Endothelial cell of umbilical vein (primary cell): Measurements from ENCODE around the gene KAT8. TPM values are rescaled to one million over a fixed set of nuclear protein-coding genes. Genes with fewer than 3 reads are reported as not detected.

Experiments
- BruUV-seq: library from RNA; stranded (reverse); fragments of 400-500 nt; replicated peaks from 2 replicates; lab custom pipeline; 2021; lab: Mats Ljungman, UMichigan
- CTCF ChIA-PET: fragments of 300-600, 350-600 bp; sonication (Branson Sonifier 250); formaldehyde crosslinking; loops from one replicate; lab custom pipeline; 2021; ENCODE audit warnings: antibody characterized with exemption, inconsistent platforms; lab: Charles Lee
- POLR2A ChIA-PET: fragments of 300-600, 350-600 bp; sonication (Branson Sonifier 250); formaldehyde crosslinking; loops from one replicate; lab custom pipeline; 2021; ENCODE audit warnings: antibody characterized with exemption, inconsistent platforms; lab: Charles Lee
- DNase-seq: peaks from one replicate; pipeline ENCODE4 v3.0.0-alpha.2; 2011; ENCODE audit warnings: low read depth, low spot score
- FAIRE-seq: peaks from 2 replicates; lab custom pipeline; 2011; peaks lifted over from hg19 to GRCh38; lab: Jason Lieb, UNC
- H2AFZ ChIP-seq: 2 replicates; pipeline ENCODE4 v1.6.0; 2012; ENCODE audit warnings: low read depth, low read length, control low read depth, inconsistent platforms
- H3K27ac ChIP-seq: 2 replicates; pipeline ENCODE4 v1.5.1; 2011; ENCODE audit warnings: low read depth, mild to moderate bottlenecking, control low read depth, low read length, moderate library complexity; ENCODE audit not compliant: insufficient read depth
- H3K27me3 ChIP-seq, 2 experiments: 2 replicates each; pipeline versions ENCODE4 v1.6.0 to v1.6.1; 2011; ENCODE audit warnings: low read length in 2 of 2, mixed read lengths in 1 of 2; ENCODE audit not compliant: control insufficient read depth in 2 of 2, insufficient read depth in 2 of 2
- H3K36me3 ChIP-seq, 2 experiments: 2 replicates in 1 of 2; 3 replicates in 1 of 2; pipeline ENCODE4 v1.5.1; 2011; ENCODE audit warnings: low read length in 2 of 2, mild to moderate bottlenecking in 1 of 2, moderate library complexity in 1 of 2; ENCODE audit not compliant: control insufficient read depth in 2 of 2, insufficient read depth in 2 of 2; ENCODE audit errors: extremely low read depth in 1 of 2
- H3K4me1 ChIP-seq: 3 replicates; pipeline ENCODE4 v1.5.1; 2011; ENCODE audit warnings: mild to moderate bottlenecking, low read length; ENCODE audit not compliant: control insufficient read depth, insufficient read depth; ENCODE audit errors: extremely low read depth
- H3K4me2 ChIP-seq: 2 replicates; pipeline ENCODE4 v1.6.1; 2011; ENCODE audit warnings: low read length, control low read depth, mixed read lengths; ENCODE audit not compliant: insufficient read depth
- H3K4me3 ChIP-seq, 3 experiments: fragments of 200-600 bp in 1 of 3; sonication (generic), shearing (Covaris generic) in 1 of 3; replicated peaks in 1 of 3; 2 replicates each; pipeline ENCODE4 v1.5.1; 2011 to 2016; ENCODE audit warnings: control low read depth in 3 of 3, low read length in 3 of 3, mild to moderate bottlenecking in 2 of 3, inconsistent platforms in 1 of 3, low read depth in 1 of 3, moderate library complexity in 1 of 3; ENCODE audit not compliant: insufficient read depth in 1 of 3
- H3K79me2 ChIP-seq: 2 replicates; pipeline ENCODE4 v1.6.0; 2012; ENCODE audit warnings: low read length, inconsistent platforms; ENCODE audit not compliant: control insufficient read depth, insufficient read depth
- H3K9ac ChIP-seq: replicated peaks from 2 replicates; pipeline ENCODE3; 2011; ENCODE audit warnings: low read length, control low read depth; ENCODE audit not compliant: insufficient read depth; ENCODE audit errors: extremely low read depth
- H3K9me1 ChIP-seq: replicated peaks from 3 replicates; pipeline ENCODE4 v1.6.0; 2011; ENCODE audit warnings: mild to moderate bottlenecking, low read length; ENCODE audit not compliant: control insufficient read depth, insufficient read depth; ENCODE audit errors: extremely low read depth
- H3K9me3 ChIP-seq: replicated peaks from 2 replicates; pipeline ENCODE4 v1.5.1; 2012; ENCODE audit warnings: low read length, inconsistent platforms; ENCODE audit not compliant: control insufficient read depth, insufficient read depth
- H4K20me1 ChIP-seq: replicated peaks from 2 replicates; pipeline ENCODE3; 2011; ENCODE audit warnings: mild to moderate bottlenecking, low read length; ENCODE audit not compliant: control insufficient read depth, insufficient read depth; ENCODE audit errors: extremely low read depth
- CTCF ChIP-seq, 2 donors: IDR thresholded peaks; 1 replicate in 1 of 2; 2 replicates in 1 of 2; pipeline ENCODE4 v1.5.1; 2011; ENCODE audit warnings: low read length in 2 of 2, mild to moderate bottlenecking in 2 of 2, moderate library complexity in 2 of 2, control low read depth in 1 of 2, inconsistent platforms in 1 of 2, low read depth in 1 of 2; ENCODE audit not compliant: insufficient read depth in 1 of 2; ENCODE audit errors: extremely low read depth in 1 of 2
- EZH2 ChIP-seq: IDR thresholded peaks from 2 replicates; pipeline ENCODE4 v1.6.1; 2012; ENCODE audit warnings: borderline replicate concordance, low read depth, mild to moderate bottlenecking, moderate library complexity, low read length, inconsistent platforms; ENCODE audit not compliant: severe bottlenecking
- FOS ChIP-seq: IDR thresholded peaks from 2 replicates; pipeline ENCODE4 v1.6.1; 2011; ENCODE audit warnings: mild to moderate bottlenecking, low read length, moderate library complexity, borderline replicate concordance; ENCODE audit not compliant: insufficient read depth
- GATA2 ChIP-seq: IDR thresholded peaks from 2 replicates; pipeline ENCODE4 v1.7.0; 2011; ENCODE audit warnings: low read depth, mild to moderate bottlenecking, moderate library complexity, mixed read lengths, low read length; ENCODE audit not compliant: insufficient read length, insufficient read depth
- JUN ChIP-seq: IDR thresholded peaks from 2 replicates; pipeline ENCODE4 v1.6.1; 2011; ENCODE audit warnings: borderline replicate concordance, low read depth; ENCODE audit not compliant: insufficient read length, insufficient read depth
- MAX ChIP-seq: IDR thresholded peaks from 2 replicates; pipeline ENCODE4 v1.6.1; 2011; ENCODE audit not compliant: insufficient read depth, insufficient read length
- MYC ChIP-seq: IDR thresholded peaks from one replicate; pipeline ENCODE4 v1.6.1; 2011; ENCODE audit warnings: mild to moderate bottlenecking, low read depth, low read length
- POLR2A ChIP-seq: IDR thresholded peaks from 2 replicates; pipeline ENCODE4 v1.6.1; 2012; ENCODE audit warnings: low read depth, mild to moderate bottlenecking, control low read depth, low read length
- POLR2AphosphoS5 ChIP-seq: IDR thresholded peaks from 2 replicates; pipeline ENCODE4 v1.6.1; 2012; ENCODE audit warnings: low read depth, mild to moderate bottlenecking, control low read depth, low read length, moderate library complexity; ENCODE audit not compliant: insufficient read depth
- dilution Hi-C: fragments of 300-500 bp; cut with MboI; formaldehyde crosslinking; loops from one replicate; pipeline ENCODE4 v1.15.0; 2019; ENCODE audit warnings: low sequenced_read_pairs; ENCODE audit not compliant: extremely low pct_ligation_motif_present
- intact Hi-C: fragments of 100-400 bp; cut with micrococcal nuclease; formaldehyde crosslinking; loops from one replicate; pipeline ENCODE4 v1.10.0; 2022
- polyA plus RNA-seq, 4 experiments: library from polyadenylated mRNA; depleted of rRNA in 3 of 4; stranded (reverse) in 3 of 4; unstranded in 1 of 4; fragments of >200 nt; gene quantifications; 2 replicates each; pipeline versions ENCODE4 v1.2.1 to v1.2.3, GENCODE V29; 2011 to 2012; ENCODE audit warnings: missing spikeins in 1 of 4
- total RNA-seq: library from RNA; stranded (reverse); gene quantifications from 2 replicates; pipeline ENCODE4 v1.2.3, GENCODE V29; 2021

KAT8 gene
- total and polyA plus RNA-seq, 2 donors (not counting 3 experiments of a cell fraction or from before 2014, with no cell fraction given) = 30.7 to 42.8 TPM

- BruUV-seq = no TSS peak
- no peaks in the 10 kb centered on the region for H3K9me1 ChIP-seq
- no peak overlapping the region for H3K4me2 ChIP-seq
- no peaks in the 10 kb centered on the region for H3K36me3 ChIP-seq
- dilution Hi-C loops = no loop called here
- ChIA-PET POLR2A (interaction anchor here (0.5 kb wide), 1 partner anchor 35 kb away, joined by 3 read pairs; no protein-coding TSS in a partner anchor), CTCF (interaction anchor here (0.9 kb wide), 1 partner anchor 234 kb away, joined by 3 read pairs; no protein-coding TSS in a partner anchor)
- H3K4me1 ChIP-seq = no peaks in the 10 kb centered on the region
- H3K4me3 ChIP-seq = no peak overlapping the region
- FAIRE-seq (no peak), DNase-seq (no peak)
- H2AFZ ChIP-seq = no peak overlapping the region
- no peaks in the 10 kb centered on the region for H3K79me2 ChIP-seq
- TF ChIP-seq MYC (no peak), POLR2A (no peak), JUN (no peak), POLR2AphosphoS5 (no peak), GATA2 (no peak), CTCF (IDR thresholded peaks at IDR 0.05; ENCODE audit: extremely low read depth in 1 of 2, insufficient read depth in 1 of 2, low read depth in 1 of 2, low read length in 2 of 2) (no peak), MAX (no peak), FOS (no peak), EZH2 (no peak)
- H3K27me3 ChIP-seq = peaks cover 15 to 25% of the 10 kb centered on the region in 2 experiments
- H3K9me3 ChIP-seq = no peaks in the 10 kb centered on the region
- H3K9ac ChIP-seq = no peak overlapping the region
- H4K20me1 ChIP-seq = no peaks in the 10 kb centered on the region
- H3K27ac ChIP-seq = no peak overlapping the region
- intact Hi-C loops = no loop called here
Measured at GRCh38 chr16:31148896-31149295, 31.4 kb downstream of the KAT8 start.
